Upper lobe of right lung (tissue), 1 donor: ENCODE measurements around the gene KCTD19. TPM values are rescaled to one million over a fixed set of nuclear protein-coding genes. Genes with fewer than 3 reads are reported as not detected.

Experiments
- ATAC-seq: fragments of 200-7000 bp; cut with Tn5 transposase; one replicate; pipeline ENCODE4 v1.9.1; 2020; ENCODE audit warnings: mild to moderate bottlenecking, moderate library complexity
- DNase-seq: peaks from one replicate; pipeline ENCODE4 v3.0.0-alpha.2; 2020
- H3K27ac ChIP-seq: fragments of 200-600 bp; one replicate; pipeline ENCODE4 v1.8.0; 2022
- H3K27me3 ChIP-seq: fragments of 200-600 bp; one replicate; pipeline ENCODE4 v1.8.0; 2022; ENCODE audit warnings: mild to moderate bottlenecking
- H3K36me3 ChIP-seq: fragments of 200-600 bp; one replicate; pipeline ENCODE4 v1.8.0; 2022
- H3K4me1 ChIP-seq: fragments of 200-600 bp; one replicate; pipeline ENCODE4 v1.8.0; 2022
- H3K4me3 ChIP-seq: fragments of 200-600 bp; one replicate; pipeline ENCODE4 v1.8.0; 2022; ENCODE audit warnings: mild to moderate bottlenecking
- H3K9me3 ChIP-seq: fragments of 200-600 bp; one replicate; pipeline ENCODE4 v1.8.0; 2022
- intact Hi-C: fragments of 100-400 bp; cut with DNase I; formaldehyde crosslinking; loops from one replicate; pipeline ENCODE4 v1.11.0; 2022
- total RNA-seq: library from RNA; stranded (reverse); fragmentation: NEBNext Ultra II Directional; extraction: Animal tissue kit (Norgen Biotek cat#: 25700); gene quantifications from one replicate; pipeline ENCODE4 v1.2.1, GENCODE V29; 2021
- TF ChIP-seq, protein P1 (sequence below): fragments of 200-600 bp; IDR thresholded peaks from one replicate; pipeline ENCODE4 v1.8.0; 2022; ENCODE audit warnings: antibody characterized with exemption
- donor health status: DM: no; HTN: yes; CAD: no; lungs with severe emphysema.

KCTD19 gene
- total RNA-seq, 1 donor from 2014 or later: 1.4 TPM

DNA sequence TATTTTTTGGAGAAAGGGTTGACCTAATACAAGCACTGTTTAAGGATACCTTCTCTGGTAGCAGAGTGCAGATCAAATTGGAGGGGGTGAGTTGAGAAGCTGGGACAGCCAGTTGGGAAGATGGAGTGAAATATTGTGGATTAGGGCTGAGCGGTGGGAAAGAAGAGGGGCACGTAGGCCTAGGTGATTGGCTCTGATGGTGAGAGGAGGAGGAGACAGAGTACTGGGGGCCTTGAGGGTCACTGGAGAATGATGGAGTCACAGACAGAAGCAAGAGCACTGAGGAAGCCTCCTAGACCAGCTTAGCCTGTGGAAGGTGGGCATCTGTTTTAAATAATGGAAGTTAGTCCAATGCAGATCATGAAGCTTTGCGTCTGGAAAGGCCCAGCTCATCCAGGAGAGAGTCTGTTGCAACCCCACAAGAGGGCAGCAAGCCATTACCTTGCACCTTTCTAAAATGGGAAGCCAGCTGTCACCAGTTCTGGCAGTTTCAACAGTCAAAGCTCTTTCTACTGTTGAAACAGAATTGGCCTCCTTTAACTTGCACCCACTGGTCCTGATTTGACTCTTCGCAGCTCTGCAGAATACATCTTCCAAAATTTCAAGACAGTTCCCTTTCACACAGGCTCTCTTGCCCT is 66.0 kb downstream of the KCTD19 start:
- Histone ChIP-seq H3K27me3 (no peaks in the 10 kb centered on the region), H3K27ac (no peak overlapping the region), H3K4me3 (no peak overlapping the region), H3K9me3 (no peaks in the 10 kb centered on the region), H3K36me3 (no peaks in the 10 kb centered on the region), H3K4me1 (no peaks in the 10 kb centered on the region)
- TF ChIP-seq, protein P1, sequence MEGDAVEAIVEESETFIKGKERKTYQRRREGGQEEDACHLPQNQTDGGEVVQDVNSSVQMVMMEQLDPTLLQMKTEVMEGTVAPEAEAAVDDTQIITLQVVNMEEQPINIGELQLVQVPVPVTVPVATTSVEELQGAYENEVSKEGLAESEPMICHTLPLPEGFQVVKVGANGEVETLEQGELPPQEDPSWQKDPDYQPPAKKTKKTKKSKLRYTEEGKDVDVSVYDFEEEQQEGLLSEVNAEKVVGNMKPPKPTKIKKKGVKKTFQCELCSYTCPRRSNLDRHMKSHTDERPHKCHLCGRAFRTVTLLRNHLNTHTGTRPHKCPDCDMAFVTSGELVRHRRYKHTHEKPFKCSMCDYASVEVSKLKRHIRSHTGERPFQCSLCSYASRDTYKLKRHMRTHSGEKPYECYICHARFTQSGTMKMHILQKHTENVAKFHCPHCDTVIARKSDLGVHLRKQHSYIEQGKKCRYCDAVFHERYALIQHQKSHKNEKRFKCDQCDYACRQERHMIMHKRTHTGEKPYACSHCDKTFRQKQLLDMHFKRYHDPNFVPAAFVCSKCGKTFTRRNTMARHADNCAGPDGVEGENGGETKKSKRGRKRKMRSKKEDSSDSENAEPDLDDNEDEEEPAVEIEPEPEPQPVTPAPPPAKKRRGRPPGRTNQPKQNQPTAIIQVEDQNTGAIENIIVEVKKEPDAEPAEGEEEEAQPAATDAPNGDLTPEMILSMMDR: peak; percentile 45
- intact Hi-C loops: no loop called here
- ATAC-seq (peak; percentile 77), DNase-seq (no peak)

DNA sequence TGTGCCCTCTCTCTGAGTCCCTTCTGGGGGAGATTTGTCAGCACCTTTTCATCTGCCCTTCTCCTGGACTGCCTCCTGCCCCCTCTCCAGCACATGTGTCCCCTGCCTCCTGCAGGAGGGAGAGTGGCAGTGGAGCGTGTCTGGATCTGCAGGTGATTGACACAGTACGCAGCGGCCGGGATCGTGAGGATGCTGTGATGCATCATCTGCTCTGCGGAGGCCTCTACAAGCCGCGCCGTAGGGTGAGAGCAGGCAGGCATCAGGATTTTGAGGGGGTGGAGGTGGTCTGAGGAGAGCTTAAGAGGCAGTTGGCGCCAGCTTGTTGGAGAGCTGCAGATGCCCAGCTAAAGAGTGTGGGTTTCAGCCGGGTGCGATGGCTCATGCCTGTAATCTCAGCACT is 66.8 kb downstream of the KCTD19 start:
- H3K27me3 ChIP-seq: no peaks in the 10 kb centered on the region
- DNase-seq (no peak), ATAC-seq (no peak)
- H3K9me3 ChIP-seq: no peaks in the 10 kb centered on the region
- no peak overlapping the region for H3K27ac ChIP-seq
- TF ChIP-seq, protein P1: no peak
- intact Hi-C loops: no loop called here
- H3K4me1 ChIP-seq: no peaks in the 10 kb centered on the region
- no peak overlapping the region for H3K4me3 ChIP-seq
- no peaks in the 10 kb centered on the region for H3K36me3 ChIP-seq

DNA sequence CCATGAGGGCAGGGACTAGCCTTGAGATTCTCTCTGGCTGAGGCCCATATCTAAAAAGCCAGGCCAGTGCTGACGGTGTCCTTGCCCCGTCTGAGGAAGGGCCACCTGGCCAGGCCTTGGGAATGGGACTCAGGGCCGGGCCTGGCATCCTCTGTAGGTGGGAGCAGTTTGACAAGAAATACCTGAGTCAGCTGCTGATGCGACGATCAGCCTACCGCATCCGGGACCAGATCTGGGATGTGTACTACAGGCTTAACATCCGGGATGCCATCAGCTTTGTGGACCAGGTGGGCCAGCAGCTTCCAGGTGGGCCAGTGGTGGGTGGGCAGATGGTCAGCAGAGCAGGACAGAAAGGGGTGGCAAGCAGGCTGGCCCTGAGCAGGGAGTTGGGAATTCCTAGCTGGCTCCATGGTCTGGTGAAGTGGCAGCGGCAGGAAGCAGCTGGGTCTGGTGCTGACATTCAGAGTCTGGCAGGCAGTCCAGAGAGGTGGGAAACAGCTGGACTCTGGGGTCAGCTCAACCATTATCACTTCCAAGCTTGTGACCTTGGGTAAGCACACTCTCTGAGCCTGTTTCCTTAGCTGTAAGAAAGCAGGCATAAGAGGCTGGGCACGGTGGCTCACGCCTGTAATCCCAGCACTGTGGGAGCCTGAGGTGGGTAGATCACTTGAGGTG is 68.2 kb downstream of the KCTD19 start:
- intact Hi-C loops: no loop called here

DNA sequence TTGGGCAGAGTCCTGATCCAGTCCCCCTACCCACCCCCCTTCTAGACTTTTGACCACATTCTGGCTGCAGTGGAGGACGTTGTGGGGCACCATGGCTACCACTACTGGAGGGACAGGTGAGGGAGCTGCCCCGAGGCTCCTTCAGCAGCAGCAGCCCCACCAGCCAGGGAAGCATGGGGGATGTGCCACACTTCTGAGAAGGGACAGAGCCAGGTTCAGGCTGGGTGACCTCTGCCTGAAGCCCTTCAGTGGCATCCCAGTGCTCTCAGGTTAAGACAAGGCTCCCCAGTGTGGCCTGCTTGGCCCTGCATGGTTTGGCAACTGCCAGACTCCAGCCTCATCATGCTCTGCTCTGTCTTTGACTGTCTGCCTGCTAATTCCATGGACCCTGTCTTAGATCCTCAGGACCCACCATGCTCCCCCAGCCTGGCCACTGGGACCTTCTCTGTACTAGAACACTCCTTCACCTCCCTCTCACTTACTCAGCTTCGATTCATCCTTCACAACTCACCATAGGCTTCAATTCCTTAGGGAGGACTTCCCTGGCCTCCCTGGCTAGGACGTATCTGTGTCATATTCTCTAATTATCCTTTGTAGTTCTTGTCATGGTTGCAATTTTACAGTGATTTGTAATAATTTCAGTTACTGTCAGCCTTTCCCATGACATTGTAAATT is 68.9 kb downstream of the KCTD19 start:
- Histone ChIP-seq H3K9me3 (no peaks in the 10 kb centered on the region), H3K4me1 (no peaks in the 10 kb centered on the region), H3K4me3 (no peak overlapping the region), H3K36me3 (no peaks in the 10 kb centered on the region), H3K27me3 (no peaks in the 10 kb centered on the region), H3K27ac (no peak overlapping the region)
- TF ChIP-seq, protein P1: no peak
- intact Hi-C loops: no loop called here
- ATAC-seq (no peak), DNase-seq (no peak)

More for the DNA sequence above, 68.2 kb downstream of the KCTD19 start:
- H3K36me3 ChIP-seq: no peaks in the 10 kb centered on the region
- TF ChIP-seq, protein P1: no peak
- H3K4me3 ChIP-seq: no peak overlapping the region
- H3K9me3 ChIP-seq: no peaks in the 10 kb centered on the region
- H3K27me3 ChIP-seq: no peaks in the 10 kb centered on the region
- no peak for DNase-seq
- H3K27ac ChIP-seq: no peak overlapping the region
- no peaks in the 10 kb centered on the region for H3K4me1 ChIP-seq
- no peak for ATAC-seq

DNA sequence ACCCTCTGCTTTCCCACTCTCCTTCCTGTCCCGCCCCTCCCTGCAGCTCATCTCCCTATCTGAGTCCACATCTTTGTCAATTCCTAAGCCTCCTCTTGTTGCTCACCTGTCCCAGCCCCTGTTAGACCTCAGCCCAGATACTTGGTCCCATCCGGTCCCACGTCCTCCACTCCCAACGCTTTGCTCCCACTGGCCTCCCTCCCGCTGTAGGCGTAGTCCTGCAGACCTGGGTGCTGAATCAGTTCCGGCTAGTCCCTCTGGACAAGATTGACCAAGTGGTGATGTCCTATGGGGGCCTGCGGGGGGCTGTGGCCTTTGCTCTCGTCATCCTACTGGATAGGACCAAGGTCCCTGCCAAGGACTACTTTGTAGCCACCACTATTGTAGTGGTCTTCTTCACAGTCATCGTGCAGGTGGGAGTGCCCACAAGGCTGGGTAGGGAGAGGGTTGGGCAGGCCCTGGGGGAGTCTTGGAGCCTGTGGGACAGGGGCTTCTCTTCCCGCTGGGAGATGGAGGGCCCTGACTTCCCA is 69.8 kb downstream of the KCTD19 start:
- Histone ChIP-seq H3K4me3 (no peak overlapping the region), H3K9me3 (no peaks in the 10 kb centered on the region), H3K4me1 (no peaks in the 10 kb centered on the region), H3K27me3 (no peaks in the 10 kb centered on the region), H3K27ac (no peak overlapping the region), H3K36me3 (no peaks in the 10 kb centered on the region)
- TF ChIP-seq, protein P1: no peak
- no peak for DNase-seq
- no peak for ATAC-seq
- intact Hi-C loops: no loop called here
